IMR-90 (cell line): ENCODE results near the gene SH3D21.
A peak's percentile ranks its signal among the peaks of the same experiment; 100 is the strongest.

Experiments used
- BHLHE40 ChIP-seq: fragments of 150-350 bp; IDR thresholded peaks from 2 replicates; pipeline ENCODE4 v1.6.1; 2016; ENCODE audit warnings: mild to moderate bottlenecking, low read depth, low read length
- CEBPB ChIP-seq: IDR thresholded peaks from 2 replicates; pipeline ENCODE4 v1.6.1; 2012; ENCODE audit warnings: low read depth, low read length, improper control_type of control experiment
- CHD1 ChIP-seq: IDR thresholded peaks from 2 replicates; pipeline ENCODE4 v1.6.1; 2012; ENCODE audit warnings: low read depth, low read length, improper control_type of control experiment
- FOS ChIP-seq: fragments of 150-350 bp; IDR thresholded peaks from 2 replicates; pipeline ENCODE4 v1.6.1; 2016; ENCODE audit warnings: low read depth, low read length
- POLR2A ChIP-seq: IDR thresholded peaks from 2 replicates; pipeline ENCODE4 v1.6.1; 2012; ENCODE audit warnings: mild to moderate bottlenecking, low read depth, low read length
- RAD21 ChIP-seq: IDR thresholded peaks from 2 replicates; pipeline ENCODE4 v1.6.1; 2012; ENCODE audit warnings: low read length, improper control_type of control experiment
- RCOR1 ChIP-seq: IDR thresholded peaks from 2 replicates; pipeline ENCODE4 v1.6.1; 2012; ENCODE audit warnings: mild to moderate bottlenecking, low read length, improper control_type of control experiment; ENCODE audit not compliant: insufficient replicate concordance
- SMC3 ChIP-seq: fragments of 150-350 bp; IDR thresholded peaks from 2 replicates; pipeline ENCODE4 v1.6.1; 2016; ENCODE audit warnings: low read depth, mild to moderate bottlenecking, antibody characterized with exemption, low read length, moderate library complexity
- TF ChIP-seq, protein P1 (sequence below): conservative IDR thresholded peaks from 2 replicates; pipeline ENCODE4 v1.5.1; 2012; ENCODE audit warnings: mild to moderate bottlenecking, low read depth, low read length, improper control_type of control experiment
- TF ChIP-seq, protein P2 (sequence below): fragments of 150-350 bp; IDR thresholded peaks from 2 replicates; pipeline ENCODE4 v1.6.1; 2017; ENCODE audit warnings: mild to moderate bottlenecking, antibody characterized with exemption, low read length, low read depth
- TF ChIP-seq, protein P3 (sequence below): fragments of 150-350 bp; IDR thresholded peaks from 2 replicates; pipeline ENCODE4 v1.6.1; 2016; ENCODE audit warnings: low read depth, mild to moderate bottlenecking, low read length, moderate library complexity, borderline replicate concordance

DNA sequence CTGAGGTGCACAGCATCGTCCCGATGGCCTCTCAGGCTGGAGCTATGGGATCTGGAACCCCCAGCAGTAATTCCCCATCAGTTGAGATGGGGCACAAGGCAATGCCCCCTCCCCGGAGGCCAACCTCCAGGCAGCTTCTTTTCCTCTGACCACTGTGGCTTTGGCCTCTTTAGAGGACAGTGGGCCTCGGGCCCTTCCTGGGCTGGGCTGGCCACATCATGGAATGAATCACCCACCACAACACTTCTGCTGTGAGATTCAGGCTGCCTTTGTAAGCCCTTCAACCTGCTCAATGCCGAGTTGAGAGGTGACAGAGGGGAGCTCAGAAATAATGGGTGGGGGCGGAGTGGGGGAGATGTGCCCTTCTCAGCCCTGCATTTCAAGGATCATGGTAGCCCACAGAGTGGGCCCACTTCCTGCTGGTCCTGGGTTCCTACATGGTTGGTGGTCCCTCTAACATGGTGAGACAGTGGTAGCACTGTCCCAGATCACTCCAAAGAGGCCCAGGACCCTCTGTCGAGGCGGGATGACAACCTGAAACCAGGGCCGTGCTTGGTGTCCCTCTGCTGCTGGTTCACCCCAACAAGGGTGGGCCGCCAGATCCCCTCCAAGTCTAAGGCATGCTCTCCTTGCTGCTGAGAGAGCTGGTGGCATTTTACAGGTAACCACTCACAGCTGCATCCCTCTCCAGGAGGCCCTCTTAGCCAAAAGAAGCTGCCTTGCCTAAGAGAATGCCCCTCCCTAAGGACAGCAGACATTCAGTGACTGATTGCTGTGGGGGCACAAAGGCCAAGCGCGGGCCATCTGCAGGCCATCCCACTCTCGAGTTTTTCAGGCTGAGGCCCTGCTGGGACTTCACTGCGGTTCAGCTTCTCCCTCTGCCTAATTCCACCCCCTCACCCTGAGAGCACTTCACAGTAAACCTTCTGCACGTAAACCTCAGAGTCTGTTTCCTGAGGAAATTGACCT is 47.0 kb downstream of the SH3D21 start:
- no peak for TF ChIP-seq CHD1
- TF ChIP-seq, protein P1, sequence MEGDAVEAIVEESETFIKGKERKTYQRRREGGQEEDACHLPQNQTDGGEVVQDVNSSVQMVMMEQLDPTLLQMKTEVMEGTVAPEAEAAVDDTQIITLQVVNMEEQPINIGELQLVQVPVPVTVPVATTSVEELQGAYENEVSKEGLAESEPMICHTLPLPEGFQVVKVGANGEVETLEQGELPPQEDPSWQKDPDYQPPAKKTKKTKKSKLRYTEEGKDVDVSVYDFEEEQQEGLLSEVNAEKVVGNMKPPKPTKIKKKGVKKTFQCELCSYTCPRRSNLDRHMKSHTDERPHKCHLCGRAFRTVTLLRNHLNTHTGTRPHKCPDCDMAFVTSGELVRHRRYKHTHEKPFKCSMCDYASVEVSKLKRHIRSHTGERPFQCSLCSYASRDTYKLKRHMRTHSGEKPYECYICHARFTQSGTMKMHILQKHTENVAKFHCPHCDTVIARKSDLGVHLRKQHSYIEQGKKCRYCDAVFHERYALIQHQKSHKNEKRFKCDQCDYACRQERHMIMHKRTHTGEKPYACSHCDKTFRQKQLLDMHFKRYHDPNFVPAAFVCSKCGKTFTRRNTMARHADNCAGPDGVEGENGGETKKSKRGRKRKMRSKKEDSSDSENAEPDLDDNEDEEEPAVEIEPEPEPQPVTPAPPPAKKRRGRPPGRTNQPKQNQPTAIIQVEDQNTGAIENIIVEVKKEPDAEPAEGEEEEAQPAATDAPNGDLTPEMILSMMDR: no peak
- no peak for TF ChIP-seq RCOR1
- TF ChIP-seq CEBPB: no peak
- no peak for TF ChIP-seq POLR2A
- TF ChIP-seq FOS: peak; percentile 57
- TF ChIP-seq RAD21: no peak
- no peak for TF ChIP-seq SMC3
- no peak for TF ChIP-seq BHLHE40
- TF ChIP-seq, protein P2, sequence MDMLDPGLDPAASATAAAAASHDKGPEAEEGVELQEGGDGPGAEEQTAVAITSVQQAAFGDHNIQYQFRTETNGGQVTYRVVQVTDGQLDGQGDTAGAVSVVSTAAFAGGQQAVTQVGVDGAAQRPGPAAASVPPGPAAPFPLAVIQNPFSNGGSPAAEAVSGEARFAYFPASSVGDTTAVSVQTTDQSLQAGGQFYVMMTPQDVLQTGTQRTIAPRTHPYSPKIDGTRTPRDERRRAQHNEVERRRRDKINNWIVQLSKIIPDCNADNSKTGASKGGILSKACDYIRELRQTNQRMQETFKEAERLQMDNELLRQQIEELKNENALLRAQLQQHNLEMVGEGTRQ: no peak
- TF ChIP-seq, protein P3, sequence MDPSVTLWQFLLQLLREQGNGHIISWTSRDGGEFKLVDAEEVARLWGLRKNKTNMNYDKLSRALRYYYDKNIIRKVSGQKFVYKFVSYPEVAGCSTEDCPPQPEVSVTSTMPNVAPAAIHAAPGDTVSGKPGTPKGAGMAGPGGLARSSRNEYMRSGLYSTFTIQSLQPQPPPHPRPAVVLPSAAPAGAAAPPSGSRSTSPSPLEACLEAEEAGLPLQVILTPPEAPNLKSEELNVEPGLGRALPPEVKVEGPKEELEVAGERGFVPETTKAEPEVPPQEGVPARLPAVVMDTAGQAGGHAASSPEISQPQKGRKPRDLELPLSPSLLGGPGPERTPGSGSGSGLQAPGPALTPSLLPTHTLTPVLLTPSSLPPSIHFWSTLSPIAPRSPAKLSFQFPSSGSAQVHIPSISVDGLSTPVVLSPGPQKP: no peak
